SHP77 (cell line): ENCODE data around the gene COG5.
"Not testable (repeated sequence)": the region's sequence is repeated elsewhere in the genome, so short reads cannot be mapped to it uniquely, and the experiment has no call there.

Experiments
- DNase-seq, 2 experiments: peaks; one replicate each; lab custom pipeline; 2025; lab: John Stamatoyannopoulos, UW

COG5 gene

DNA sequence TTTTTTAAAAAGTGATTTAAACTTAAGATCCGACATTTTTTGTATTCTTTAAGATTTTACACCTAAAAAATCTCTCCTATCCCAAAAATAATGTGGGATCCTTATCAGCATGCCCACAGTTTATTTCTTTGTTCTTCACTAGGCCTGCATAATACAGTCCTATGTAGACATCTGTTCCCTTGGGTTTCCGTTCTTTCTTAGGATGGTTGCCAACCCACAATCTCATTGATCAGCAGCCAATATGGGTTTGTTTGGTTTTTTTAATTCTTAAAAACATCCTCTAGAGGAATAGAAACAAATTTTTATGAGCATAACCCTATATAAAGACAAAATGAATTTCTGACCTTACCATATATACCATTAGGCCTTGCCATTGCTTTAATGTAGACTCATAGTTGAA is 403.3 kb downstream of the COG5 start:
- no peak for DNase-seq

DNA sequence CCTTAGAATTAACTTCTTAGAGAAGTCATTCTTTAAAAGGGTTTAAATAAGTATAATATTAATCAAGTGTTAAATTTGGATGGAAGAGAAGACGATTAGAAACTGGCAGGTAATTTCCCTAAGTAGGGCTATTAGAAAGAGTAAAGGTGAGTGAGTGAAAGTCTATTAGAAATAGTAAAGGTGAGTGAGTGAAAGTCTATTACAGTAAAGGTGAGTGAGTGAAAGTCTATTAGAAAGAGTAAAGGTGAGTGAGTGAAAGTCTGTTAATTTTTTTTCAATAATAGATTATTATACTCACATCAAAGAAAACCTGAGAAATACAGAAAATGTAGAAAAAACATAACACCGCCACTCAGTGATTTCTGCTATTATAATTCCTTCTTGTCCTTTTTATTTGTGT is 405.7 kb downstream of the COG5 start:
- DNase-seq: no peak

DNA sequence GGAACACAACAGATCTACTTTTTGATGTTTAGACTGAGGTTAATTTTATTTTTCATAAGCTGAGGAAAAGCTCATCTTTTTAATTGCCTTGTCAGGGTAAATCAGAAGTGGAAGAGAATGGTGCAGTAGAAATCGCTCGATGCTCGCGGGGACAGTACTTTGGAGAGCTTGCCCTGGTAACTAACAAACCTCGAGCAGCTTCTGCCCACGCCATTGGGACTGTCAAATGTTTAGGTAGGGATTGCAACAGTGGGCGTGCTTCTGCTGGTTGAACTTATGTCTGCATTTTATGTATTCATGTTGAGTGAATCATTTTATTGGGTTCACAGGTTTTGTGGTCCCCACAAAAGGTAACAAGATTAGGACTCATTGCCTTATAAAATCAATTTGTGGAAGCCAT is 406.6 kb downstream of the COG5 start:
- no peak for DNase-seq

GRCh38 chr7:107155726-107156125 is 408.0 kb downstream of the COG5 start:
- not testable (repeated sequence) for DNase-seq

- no peak for DNase-seq
Measured at GRCh38 chr7:107154826-107155225, 408.9 kb downstream of the COG5 start.

DNA sequence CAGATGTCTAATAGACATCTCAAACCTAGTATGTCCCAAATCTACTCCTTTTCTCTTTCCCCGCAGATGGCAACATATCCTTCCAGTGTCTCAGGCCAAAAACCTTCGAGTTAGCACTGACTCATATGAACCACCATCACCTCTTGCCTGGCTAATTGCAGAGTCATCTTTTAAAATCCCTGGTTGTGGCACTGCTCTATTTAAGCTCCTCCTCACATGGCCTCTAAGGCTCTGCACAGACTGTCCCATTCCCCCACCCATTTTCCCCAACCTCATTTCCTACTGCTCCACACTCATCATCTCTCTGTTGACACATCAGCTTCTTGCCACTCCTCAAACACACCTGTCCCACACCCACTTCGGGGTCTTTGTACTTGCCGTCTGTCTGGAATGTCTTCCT is 411.7 kb downstream of the COG5 start:
- DNase-seq: no peak
